ENCODE data around the gene USP22. TPM values are rescaled to one million over a fixed set of nuclear protein-coding genes. Genes with fewer than 3 reads are reported as not detected.
"Not testable (repeated sequence)": the region's sequence is repeated elsewhere in the genome, so short reads cannot be mapped to it uniquely, and the experiment has no call there.

USP22 gene
- total and polyA plus RNA-seq, 2 experiments from 2014 or later = 68.9 to 296 TPM

- Histone ChIP-seq H3K27me3 (ENCODE audit: insufficient read depth) (no peaks in the 10 kb centered on the region), H3K36me3 (ENCODE audit: insufficient read depth) (no peaks in the 10 kb centered on the region), H3K9me2 (ENCODE audit: insufficient read depth) (no peaks in the 10 kb centered on the region), H3F3A (replicated peaks; ENCODE audit: low read depth) (no peaks in the 10 kb centered on the region), H4K20me1 (replicated peaks; ENCODE audit: insufficient read depth) (no peaks in the 10 kb centered on the region), H3K79me2 (replicated peaks; ENCODE audit: insufficient read depth) (no peaks in the 10 kb centered on the region), H3K4me2 (no peak overlapping the region), H3K4me1 (ENCODE audit: insufficient read depth) (no peaks in the 10 kb centered on the region), H2AFZ (no peak overlapping the region), H3K27ac (ENCODE audit: low read depth) (no peak overlapping the region), H3K4me3 (no peak overlapping the region)
- ATAC-seq = no peak
- Mint-ChIP-seq H3K9me3 (peaks cover 15% of the 10 kb centered on the region), H3K36me3 (ENCODE audit: low read depth) (peaks cover 9% of the 10 kb centered on the region), H3K27me3 (ENCODE audit: insufficient read depth, low read depth, poor library complexity) (peaks cover 19% of the 10 kb centered on the region), H3K4me1 (no peaks in the 10 kb centered on the region), H3K27ac (no peak overlapping the region), H3K4me3 (no peak overlapping the region)
- DNase-seq (ENCODE audit: low spot score) = no peak
- TF ChIP-seq EZH2phosphoT487 (IDR thresholded peaks at IDR 0.05; ENCODE audit: unreplicated experiment) (no peak), ZNF331 (CRISPR knock-in tag; IDR thresholded peaks at IDR 0.05; ENCODE audit: low read depth) (no peak), EZH2 (IDR thresholded peaks at IDR 0.05; ENCODE audit: low read depth, unreplicated experiment) (no peak), REST (IDR thresholded peaks at IDR 0.05; ENCODE audit: unreplicated experiment) (no peak), NANOG (IDR thresholded peaks at IDR 0.05; ENCODE audit: borderline replicate concordance) (no peak), POLR2AphosphoS5 (IDR thresholded peaks at IDR 0.05; ENCODE audit: low read depth) (no peak), ZNF114 (CRISPR knock-in tag; IDR thresholded peaks at IDR 0.05) (no peak)
- TF ChIP-seq, protein P1, sequence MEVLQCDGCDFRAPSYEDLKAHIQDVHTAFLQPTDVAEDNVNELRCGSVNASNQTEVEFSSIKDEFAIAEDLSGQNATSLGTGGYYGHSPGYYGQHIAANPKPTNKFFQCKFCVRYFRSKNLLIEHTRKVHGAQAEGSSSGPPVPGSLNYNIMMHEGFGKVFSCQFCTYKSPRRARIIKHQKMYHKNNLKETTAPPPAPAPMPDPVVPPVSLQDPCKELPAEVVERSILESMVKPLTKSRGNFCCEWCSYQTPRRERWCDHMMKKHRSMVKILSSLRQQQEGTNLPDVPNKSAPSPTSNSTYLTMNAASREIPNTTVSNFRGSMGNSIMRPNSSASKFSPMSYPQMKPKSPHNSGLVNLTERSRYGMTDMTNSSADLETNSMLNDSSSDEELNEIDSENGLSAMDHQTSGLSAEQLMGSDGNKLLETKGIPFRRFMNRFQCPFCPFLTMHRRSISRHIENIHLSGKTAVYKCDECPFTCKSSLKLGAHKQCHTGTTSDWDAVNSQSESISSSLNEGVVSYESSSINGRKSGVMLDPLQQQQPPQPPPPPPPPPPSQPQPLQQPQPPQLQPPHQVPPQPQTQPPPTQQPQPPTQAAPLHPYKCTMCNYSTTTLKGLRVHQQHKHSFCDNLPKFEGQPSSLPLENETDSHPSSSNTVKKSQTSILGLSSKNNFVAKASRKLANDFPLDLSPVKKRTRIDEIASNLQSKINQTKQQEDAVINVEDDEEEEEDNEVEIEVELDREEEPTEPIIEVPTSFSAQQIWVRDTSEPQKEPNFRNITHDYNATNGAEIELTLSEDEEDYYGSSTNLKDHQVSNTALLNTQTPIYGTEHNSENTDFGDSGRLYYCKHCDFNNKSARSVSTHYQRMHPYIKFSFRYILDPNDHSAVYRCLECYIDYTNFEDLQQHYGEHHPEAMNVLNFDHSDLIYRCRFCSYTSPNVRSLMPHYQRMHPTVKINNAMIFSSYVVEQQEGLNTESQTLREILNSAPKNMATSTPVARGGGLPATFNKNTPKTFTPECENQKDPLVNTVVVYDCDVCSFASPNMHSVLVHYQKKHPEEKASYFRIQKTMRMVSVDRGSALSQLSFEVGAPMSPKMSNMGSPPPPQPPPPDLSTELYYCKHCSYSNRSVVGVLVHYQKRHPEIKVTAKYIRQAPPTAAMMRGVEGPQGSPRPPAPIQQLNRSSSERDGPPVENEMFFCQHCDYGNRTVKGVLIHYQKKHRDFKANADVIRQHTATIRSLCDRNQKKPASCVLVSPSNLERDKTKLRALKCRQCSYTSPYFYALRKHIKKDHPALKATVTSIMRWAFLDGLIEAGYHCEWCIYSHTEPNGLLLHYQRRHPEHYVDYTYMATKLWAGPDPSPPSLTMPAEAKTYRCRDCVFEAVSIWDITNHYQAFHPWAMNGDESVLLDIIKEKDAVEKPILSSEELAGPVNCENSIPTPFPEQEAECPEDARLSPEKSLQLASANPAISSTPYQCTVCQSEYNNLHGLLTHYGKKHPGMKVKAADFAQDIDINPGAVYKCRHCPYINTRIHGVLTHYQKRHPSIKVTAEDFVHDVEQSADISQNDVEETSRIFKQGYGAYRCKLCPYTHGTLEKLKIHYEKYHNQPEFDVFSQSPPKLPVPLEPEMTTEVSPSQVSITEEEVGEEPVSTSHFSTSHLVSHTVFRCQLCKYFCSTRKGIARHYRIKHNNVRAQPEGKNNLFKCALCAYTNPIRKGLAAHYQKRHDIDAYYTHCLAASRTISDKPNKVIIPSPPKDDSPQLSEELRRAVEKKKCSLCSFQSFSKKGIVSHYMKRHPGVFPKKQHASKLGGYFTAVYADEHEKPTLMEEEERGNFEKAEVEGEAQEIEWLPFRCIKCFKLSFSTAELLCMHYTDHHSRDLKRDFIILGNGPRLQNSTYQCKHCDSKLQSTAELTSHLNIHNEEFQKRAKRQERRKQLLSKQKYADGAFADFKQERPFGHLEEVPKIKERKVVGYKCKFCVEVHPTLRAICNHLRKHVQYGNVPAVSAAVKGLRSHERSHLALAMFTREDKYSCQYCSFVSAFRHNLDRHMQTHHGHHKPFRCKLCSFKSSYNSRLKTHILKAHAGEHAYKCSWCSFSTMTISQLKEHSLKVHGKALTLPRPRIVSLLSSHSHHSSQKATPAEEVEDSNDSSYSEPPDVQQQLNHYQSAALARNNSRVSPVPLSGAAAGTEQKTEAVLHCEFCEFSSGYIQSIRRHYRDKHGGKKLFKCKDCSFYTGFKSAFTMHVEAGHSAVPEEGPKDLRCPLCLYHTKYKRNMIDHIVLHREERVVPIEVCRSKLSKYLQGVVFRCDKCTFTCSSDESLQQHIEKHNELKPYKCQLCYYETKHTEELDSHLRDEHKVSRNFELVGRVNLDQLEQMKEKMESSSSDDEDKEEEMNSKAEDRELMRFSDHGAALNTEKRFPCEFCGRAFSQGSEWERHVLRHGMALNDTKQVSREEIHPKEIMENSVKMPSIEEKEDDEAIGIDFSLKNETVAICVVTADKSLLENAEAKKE (CRISPR knock-in tag; IDR thresholded peaks at IDR 0.05) = no peak
These were observed 63.1 kb downstream of the USP22 start for GRCh38 chr17:20979792-20980083.

- not testable (repeated sequence) for H3K36me3 Mint-ChIP-seq (ENCODE audit: low read depth); DNase-seq (ENCODE audit: low spot score); ATAC-seq
These were observed 63.6 kb downstream of the USP22 start for GRCh38 chr17:20979007-20979791.

More at GRCh38 chr17:20979007-20979791, 63.6 kb downstream of the USP22 start:
- H3K9me3 Mint-ChIP-seq = peaks cover 15% of the 10 kb centered on the region
- not testable (repeated sequence) for H3K4me2 ChIP-seq; H3F3A ChIP-seq (replicated peaks; ENCODE audit: low read depth); H3K27ac ChIP-seq (ENCODE audit: low read depth); H3K4me3 Mint-ChIP-seq; H3K27ac Mint-ChIP-seq; H3K79me2 ChIP-seq (replicated peaks; ENCODE audit: insufficient read depth); H3K9me2 ChIP-seq (ENCODE audit: insufficient read depth); H2AFZ ChIP-seq; H3K27me3 ChIP-seq (ENCODE audit: insufficient read depth); H3K36me3 ChIP-seq (ENCODE audit: insufficient read depth); H3K4me3 ChIP-seq; H3K4me1 ChIP-seq (ENCODE audit: insufficient read depth); H3K4me1 Mint-ChIP-seq; H4K20me1 ChIP-seq (replicated peaks; ENCODE audit: insufficient read depth)
- H3K27me3 Mint-ChIP-seq (ENCODE audit: insufficient read depth, low read depth, poor library complexity) = peaks cover 19% of the 10 kb centered on the region

Data from GM23338 (cell line).